KMS-11 (cell line): ENCODE results near the gene EIPR1.

Experiments
- H2AFZ ChIP-seq: fragments of 200-600 bp; sonication (generic); 2 replicates; pipeline ENCODE4 v1.6.1; 2016; ENCODE audit warnings: antibody characterized with exemption, mixed run types, low read depth
- H3K27ac ChIP-seq: fragments of 200-600 bp; sonication (generic); 2 replicates; pipeline ENCODE4 v1.6.1; 2016; ENCODE audit warnings: mild to moderate bottlenecking, mixed run types
- H3K27me3 ChIP-seq: fragments of 200-600 bp; sonication (generic); 2 replicates; pipeline ENCODE4 v1.6.1; 2017; ENCODE audit warnings: mild to moderate bottlenecking, low read depth, mixed run types, moderate library complexity; ENCODE audit not compliant: insufficient read depth
- H3K36me3 ChIP-seq: fragments of 200-600 bp; sonication (generic); 2 replicates; pipeline ENCODE4 v1.6.1; 2017; ENCODE audit warnings: mild to moderate bottlenecking, mixed run types; ENCODE audit not compliant: insufficient read depth
- H3K4me1 ChIP-seq: fragments of 200-600 bp; sonication (generic); 2 replicates; pipeline ENCODE4 v1.6.1; 2016; ENCODE audit warnings: mild to moderate bottlenecking, low read depth, mixed run types; ENCODE audit not compliant: poor library complexity, severe bottlenecking
- H3K4me2 ChIP-seq: fragments of 200-600 bp; sonication (generic); 2 replicates; pipeline ENCODE4 v1.7.0; 2016; ENCODE audit warnings: mild to moderate bottlenecking, mixed run types
- H3K4me3 ChIP-seq: fragments of 200-600 bp; sonication (generic); IDR thresholded peaks from 2 replicates; pipeline ENCODE4 v1.6.1; 2017; ENCODE audit warnings: low read depth, low read length, mixed read lengths; ENCODE audit not compliant: insufficient read depth
- H3K79me2 ChIP-seq: fragments of 200-600 bp; sonication (generic); 2 replicates; pipeline ENCODE4 v1.6.1; 2016; ENCODE audit warnings: low read depth, mixed run types; ENCODE audit not compliant: insufficient read depth
- H3K9ac ChIP-seq: fragments of 200-600 bp; sonication (generic); 2 replicates; pipeline ENCODE4 v1.6.1; 2016; ENCODE audit warnings: mild to moderate bottlenecking, mixed run types
- H4K20me1 ChIP-seq: fragments of 200-600 bp; sonication (generic); 2 replicates; pipeline ENCODE4 v1.6.1; 2016; ENCODE audit warnings: mild to moderate bottlenecking, mixed run types; ENCODE audit not compliant: insufficient read depth
- TF ChIP-seq, protein P1 (sequence below): fragments of 200-600 bp; sonication (generic); conservative IDR thresholded peaks from 2 replicates; pipeline ENCODE4 v1.6.1; 2017; ENCODE audit warnings: low read depth, mild to moderate bottlenecking, antibody characterized with exemption, low read length, moderate library complexity, mixed read lengths

The EIPR1 gene

DNA sequence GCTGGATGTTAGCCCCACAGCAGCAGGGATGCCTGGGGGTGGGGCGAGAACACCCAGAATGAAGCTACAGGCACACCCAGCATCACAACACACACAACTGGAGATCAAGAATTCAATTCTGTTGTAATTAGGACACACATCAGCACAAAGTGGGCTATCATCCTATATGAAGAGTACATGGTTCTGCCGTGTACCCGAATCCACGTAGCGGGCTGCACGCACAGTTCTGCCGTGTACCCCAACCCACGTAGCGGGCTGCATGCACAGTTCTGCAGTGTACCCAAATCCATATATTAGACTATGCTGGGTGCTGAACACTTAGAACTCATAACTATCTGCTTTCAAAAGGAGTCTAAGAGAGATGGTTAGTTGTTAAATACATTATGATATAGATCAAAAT lies 86.5 kb downstream of the EIPR1 start:
- H3K27me3 ChIP-seq, result no peaks in the 10 kb centered on the region
- H3K9ac ChIP-seq, result no peak overlapping the region
- H2AFZ ChIP-seq, result no peak overlapping the region
- H4K20me1 ChIP-seq, result no peaks in the 10 kb centered on the region
- no peak overlapping the region for H3K4me3 ChIP-seq
- TF ChIP-seq, protein P1, sequence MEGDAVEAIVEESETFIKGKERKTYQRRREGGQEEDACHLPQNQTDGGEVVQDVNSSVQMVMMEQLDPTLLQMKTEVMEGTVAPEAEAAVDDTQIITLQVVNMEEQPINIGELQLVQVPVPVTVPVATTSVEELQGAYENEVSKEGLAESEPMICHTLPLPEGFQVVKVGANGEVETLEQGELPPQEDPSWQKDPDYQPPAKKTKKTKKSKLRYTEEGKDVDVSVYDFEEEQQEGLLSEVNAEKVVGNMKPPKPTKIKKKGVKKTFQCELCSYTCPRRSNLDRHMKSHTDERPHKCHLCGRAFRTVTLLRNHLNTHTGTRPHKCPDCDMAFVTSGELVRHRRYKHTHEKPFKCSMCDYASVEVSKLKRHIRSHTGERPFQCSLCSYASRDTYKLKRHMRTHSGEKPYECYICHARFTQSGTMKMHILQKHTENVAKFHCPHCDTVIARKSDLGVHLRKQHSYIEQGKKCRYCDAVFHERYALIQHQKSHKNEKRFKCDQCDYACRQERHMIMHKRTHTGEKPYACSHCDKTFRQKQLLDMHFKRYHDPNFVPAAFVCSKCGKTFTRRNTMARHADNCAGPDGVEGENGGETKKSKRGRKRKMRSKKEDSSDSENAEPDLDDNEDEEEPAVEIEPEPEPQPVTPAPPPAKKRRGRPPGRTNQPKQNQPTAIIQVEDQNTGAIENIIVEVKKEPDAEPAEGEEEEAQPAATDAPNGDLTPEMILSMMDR, result no peak
- H3K79me2 ChIP-seq, result no peaks in the 10 kb centered on the region
- H3K4me1 ChIP-seq, result no peaks in the 10 kb centered on the region
- H3K4me2 ChIP-seq, result no peak overlapping the region
- no peaks in the 10 kb centered on the region for H3K36me3 ChIP-seq
- no peak overlapping the region for H3K27ac ChIP-seq

DNA sequence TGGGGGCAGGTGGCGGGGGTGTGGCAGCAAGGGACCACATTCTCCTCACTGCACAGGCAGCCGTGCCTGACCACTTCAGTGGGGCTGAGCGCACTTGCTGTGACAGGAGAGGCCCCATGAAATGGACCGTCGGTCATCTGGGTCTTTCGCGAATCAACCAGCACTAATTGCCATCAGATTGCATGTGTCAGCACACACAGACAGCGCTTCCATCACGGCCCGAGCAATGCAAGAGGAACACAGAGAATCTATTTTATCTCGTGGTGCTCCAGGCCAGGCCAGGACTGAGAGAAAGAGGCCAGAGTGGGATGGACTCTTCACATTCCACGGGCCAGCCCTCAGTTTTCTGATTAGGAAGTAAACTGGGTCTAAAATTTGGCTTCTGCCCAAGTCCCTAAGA lies 87.0 kb downstream of the EIPR1 start:
- no peaks in the 10 kb centered on the region for H4K20me1 ChIP-seq
- no peak overlapping the region for H3K4me2 ChIP-seq
- no peaks in the 10 kb centered on the region for H3K79me2 ChIP-seq
- TF ChIP-seq, protein P1, result no peak
- H3K27ac ChIP-seq, result no peak overlapping the region
- H3K4me3 ChIP-seq, result no peak overlapping the region
- no peak overlapping the region for H2AFZ ChIP-seq
- no peak overlapping the region for H3K9ac ChIP-seq
- no peaks in the 10 kb centered on the region for H3K36me3 ChIP-seq
- no peaks in the 10 kb centered on the region for H3K27me3 ChIP-seq
- no peaks in the 10 kb centered on the region for H3K4me1 ChIP-seq

DNA sequence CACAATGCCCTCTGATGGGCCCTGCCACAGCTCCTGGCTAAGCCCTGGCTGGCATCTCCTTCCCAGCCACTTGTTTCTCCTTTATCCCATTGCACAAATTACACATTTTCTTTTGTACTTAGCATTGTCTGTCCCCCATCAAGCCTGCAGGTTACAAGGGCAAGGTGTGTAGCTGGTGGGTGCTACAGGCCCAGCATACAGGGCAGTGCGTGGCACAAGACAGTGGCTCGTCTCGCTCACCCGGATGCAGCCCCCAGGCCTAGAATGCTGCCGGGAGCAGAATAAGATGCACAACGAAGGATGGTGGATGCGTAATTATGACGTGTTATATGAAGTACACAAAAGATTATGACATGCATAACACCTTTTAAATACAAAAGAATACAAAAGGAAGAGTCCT lies 87.6 kb downstream of the EIPR1 start:
- Histone ChIP-seq H3K4me3 (no peak overlapping the region), H2AFZ (no peak overlapping the region), H3K79me2 (no peaks in the 10 kb centered on the region), H3K9ac (no peak overlapping the region), H3K27ac (no peak overlapping the region), H3K4me1 (no peaks in the 10 kb centered on the region), H4K20me1 (no peaks in the 10 kb centered on the region), H3K27me3 (no peaks in the 10 kb centered on the region), H3K4me2 (no peak overlapping the region), H3K36me3 (no peaks in the 10 kb centered on the region)
- TF ChIP-seq, protein P1, result no peak

DNA sequence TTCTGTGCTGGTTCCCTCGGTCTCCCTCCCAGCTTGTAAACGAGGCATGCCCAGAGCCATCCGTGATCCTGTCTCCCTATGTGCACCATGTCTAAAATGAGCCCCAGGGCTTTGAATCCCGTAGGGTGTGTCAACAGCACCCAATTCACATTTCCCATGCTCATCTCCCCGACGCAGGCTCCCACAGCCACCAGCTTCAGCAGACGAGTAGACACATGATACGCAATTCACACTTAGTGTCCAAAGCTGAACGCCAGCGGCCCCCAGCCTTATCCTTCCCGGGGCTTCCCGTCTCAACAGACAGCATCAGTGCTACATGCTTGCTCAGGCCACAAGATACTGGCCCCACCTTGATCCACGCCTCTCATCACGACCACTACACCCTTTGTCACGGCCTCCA lies 88.1 kb downstream of the EIPR1 start:
- H4K20me1 ChIP-seq, result no peaks in the 10 kb centered on the region
- H3K27ac ChIP-seq, result no peak overlapping the region
- no peak overlapping the region for H3K4me3 ChIP-seq
- TF ChIP-seq, protein P1, result no peak
- no peaks in the 10 kb centered on the region for H3K79me2 ChIP-seq
- no peak overlapping the region for H2AFZ ChIP-seq
- H3K4me1 ChIP-seq, result no peaks in the 10 kb centered on the region
- H3K4me2 ChIP-seq, result no peak overlapping the region
- no peaks in the 10 kb centered on the region for H3K27me3 ChIP-seq
- no peaks in the 10 kb centered on the region for H3K36me3 ChIP-seq
- H3K9ac ChIP-seq, result no peak overlapping the region

DNA sequence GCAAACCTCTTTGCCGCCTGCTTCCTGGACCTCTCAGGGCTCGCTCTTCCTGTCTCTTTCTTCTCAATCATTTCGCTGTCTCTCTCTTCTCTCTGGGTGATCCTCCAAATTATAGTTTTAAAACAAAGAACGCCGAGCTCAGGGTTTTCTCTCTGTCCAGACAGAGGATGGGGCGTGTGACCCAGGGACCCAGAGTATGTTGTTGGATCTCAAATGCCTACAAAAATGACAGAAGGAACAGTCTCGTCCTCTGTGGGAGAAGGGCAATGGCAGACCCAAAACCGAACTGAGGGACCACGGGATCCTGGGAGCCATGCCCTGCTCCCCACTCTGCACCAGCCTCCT lies 88.5 kb downstream of the EIPR1 start:
- TF ChIP-seq, protein P1, result no peak
- Histone ChIP-seq H3K4me3 (no peak overlapping the region), H3K4me2 (no peak overlapping the region), H3K9ac (no peak overlapping the region), H3K36me3 (no peaks in the 10 kb centered on the region), H2AFZ (no peak overlapping the region), H4K20me1 (no peaks in the 10 kb centered on the region), H3K4me1 (no peaks in the 10 kb centered on the region), H3K79me2 (no peaks in the 10 kb centered on the region), H3K27ac (no peak overlapping the region), H3K27me3 (no peaks in the 10 kb centered on the region)
